Measurements from ENCODE around the gene CROCC2. TPM values are rescaled to one million over a fixed set of nuclear protein-coding genes. Genes with fewer than 3 reads are reported as not detected.

The CROCC2 gene
- total RNA-seq: not detected

DNA sequence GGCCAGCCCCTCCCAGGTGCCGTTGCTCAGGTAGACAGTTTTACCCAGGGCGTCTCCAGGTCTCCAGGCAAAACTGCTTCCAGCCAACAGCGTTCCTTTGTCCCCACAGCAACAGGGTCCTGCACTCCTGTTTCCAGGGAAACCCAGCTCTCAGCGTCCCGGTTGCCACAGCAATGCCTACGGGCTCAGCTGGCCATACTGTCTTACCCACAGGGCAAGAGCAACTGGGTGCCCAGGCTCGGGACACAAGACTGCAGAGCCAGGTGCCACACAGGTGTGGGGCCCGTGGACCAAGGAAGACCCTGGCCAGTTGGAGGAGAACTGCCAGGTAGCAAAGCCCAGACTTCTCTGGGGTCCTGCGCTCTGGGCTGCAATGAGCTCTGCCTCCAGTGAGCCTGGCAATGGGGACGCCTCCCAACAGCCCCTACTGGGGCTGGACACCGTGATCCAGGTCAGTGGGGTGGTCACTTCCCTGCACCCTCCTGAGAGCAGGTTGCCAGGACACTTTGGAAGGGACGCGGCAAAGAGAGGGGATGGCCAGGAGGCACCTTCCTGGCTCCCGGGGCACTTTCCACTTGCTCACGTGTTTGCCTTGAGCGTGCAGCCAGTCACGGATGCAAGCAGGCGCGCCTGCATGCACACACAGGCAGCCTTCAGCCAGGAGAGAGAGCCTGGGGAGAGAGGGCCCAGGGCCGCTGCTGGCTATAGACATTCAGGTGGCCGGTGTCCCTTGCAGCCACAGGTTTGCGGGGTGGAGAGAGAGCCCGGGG is at the start of gene CROCC2:
Gene CROCC2, plus strand, starts transcription at position 196 of the 770 bp plus-strand sequence. Its CDS starts 178 bp downstream, at position 374.
- no peak for ATAC-seq
- ChIA-PET POLR2A (no interaction called here), CTCF (no interaction called here)
- Mint-ChIP-seq H3K27me3 (no peaks in the 10 kb centered on the region), H3K27ac (no peak within 1 kb of the TSS), H3K36me3 (ENCODE audit: low read depth) (no peaks in the 10 kb centered on the region), H3K4me1 (ENCODE audit: low read depth) (no peaks in the 10 kb centered on the region), H3K9me3 (no peaks in the 10 kb centered on the region), H3K4me3 (no peak within 1 kb of the TSS)
- DNase-seq: no peak
- TF ChIP-seq, protein P1, sequence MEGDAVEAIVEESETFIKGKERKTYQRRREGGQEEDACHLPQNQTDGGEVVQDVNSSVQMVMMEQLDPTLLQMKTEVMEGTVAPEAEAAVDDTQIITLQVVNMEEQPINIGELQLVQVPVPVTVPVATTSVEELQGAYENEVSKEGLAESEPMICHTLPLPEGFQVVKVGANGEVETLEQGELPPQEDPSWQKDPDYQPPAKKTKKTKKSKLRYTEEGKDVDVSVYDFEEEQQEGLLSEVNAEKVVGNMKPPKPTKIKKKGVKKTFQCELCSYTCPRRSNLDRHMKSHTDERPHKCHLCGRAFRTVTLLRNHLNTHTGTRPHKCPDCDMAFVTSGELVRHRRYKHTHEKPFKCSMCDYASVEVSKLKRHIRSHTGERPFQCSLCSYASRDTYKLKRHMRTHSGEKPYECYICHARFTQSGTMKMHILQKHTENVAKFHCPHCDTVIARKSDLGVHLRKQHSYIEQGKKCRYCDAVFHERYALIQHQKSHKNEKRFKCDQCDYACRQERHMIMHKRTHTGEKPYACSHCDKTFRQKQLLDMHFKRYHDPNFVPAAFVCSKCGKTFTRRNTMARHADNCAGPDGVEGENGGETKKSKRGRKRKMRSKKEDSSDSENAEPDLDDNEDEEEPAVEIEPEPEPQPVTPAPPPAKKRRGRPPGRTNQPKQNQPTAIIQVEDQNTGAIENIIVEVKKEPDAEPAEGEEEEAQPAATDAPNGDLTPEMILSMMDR (IDR thresholded peaks at IDR 0.05): no peak
- intact Hi-C loops (cut with micrococcal nuclease): no loop called here

DNA sequence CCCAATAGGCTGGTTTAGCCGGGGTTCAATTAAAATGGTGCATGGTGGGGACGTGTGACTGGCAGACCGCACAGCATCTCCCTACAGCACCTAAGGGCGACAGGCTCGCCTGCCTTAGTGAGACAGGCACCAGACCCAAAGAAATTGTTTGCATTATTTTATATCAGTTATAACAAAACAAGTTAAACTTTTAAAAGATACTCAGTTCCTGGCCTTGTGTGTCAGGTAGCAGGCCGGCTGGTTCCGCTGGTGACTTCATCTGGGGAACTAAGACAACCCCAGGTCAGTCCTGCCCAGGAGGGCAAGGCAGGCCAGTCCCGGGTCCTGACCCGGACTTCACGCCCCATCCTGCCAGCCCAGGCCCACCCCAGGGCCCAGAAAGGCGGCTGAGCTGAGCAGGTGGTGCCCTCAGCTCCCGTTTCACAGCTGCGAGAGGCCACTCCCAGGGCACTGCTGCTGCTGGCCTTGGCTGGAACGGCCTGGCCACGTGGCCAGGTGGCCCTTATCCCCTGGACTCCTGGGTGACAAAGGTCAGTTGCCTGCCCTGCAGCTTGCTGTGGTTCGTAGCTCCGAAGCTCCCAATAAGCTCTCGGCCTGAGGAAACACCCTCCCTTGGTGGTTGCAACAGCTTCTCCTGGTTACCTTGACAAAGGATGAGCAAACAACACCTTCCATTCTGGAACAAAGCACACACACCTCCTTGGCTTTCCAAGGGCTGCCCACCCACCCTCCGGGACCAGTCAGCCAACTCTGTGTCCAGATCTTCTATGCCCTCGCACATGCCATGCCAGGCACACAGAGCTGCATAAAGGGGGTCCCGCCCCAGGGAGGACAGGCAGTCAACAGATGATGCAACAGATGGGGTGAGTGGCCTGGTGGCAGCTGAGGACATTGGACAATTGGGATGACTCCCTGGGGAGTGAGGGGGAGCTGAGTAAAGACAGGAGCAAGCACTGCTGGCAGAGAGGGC is 48.8 kb upstream of the CROCC2 start:
- POLR2A ChIA-PET: no interaction called here
- Mint-ChIP-seq H3K27ac (no peak overlapping the region), H3K9me3 (peaks cover 5% of the 10 kb centered on the region), H3K4me1 (ENCODE audit: low read depth) (no peaks in the 10 kb centered on the region), H3K27me3 (no peaks in the 10 kb centered on the region), H3K36me3 (ENCODE audit: low read depth) (no peaks in the 10 kb centered on the region), H3K4me3 (no peak overlapping the region)
- TF ChIP-seq, protein P1 (IDR thresholded peaks at IDR 0.05): no peak
- intact Hi-C loops (cut with micrococcal nuclease): no loop called here
- DNase-seq (no peak), ATAC-seq (no peak)
- CTCF ChIA-PET: no interaction called here

DNA sequence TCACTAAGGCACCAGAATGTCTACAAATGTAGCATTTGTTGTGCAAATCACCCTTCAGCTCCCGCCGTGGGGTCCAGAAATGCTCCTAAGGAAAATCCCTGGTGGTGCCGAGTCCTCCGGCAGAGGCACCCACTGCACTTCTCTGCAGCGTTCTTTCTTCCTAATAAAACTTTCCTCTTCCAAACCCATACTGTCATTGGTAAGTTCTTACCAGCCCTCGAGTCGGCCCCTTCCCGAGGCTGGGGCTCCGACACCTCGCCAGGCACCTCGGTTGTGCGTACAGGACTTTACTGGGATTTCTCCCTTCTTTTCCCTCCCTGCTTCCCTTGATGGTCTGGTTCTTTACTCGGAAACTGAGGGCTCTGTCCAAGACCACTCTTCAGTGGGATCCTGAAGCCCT is 47.8 kb upstream of the CROCC2 start:
- Mint-ChIP-seq H3K27me3 (no peaks in the 10 kb centered on the region), H3K27ac (no peak overlapping the region), H3K4me3 (no peak overlapping the region), H3K36me3 (ENCODE audit: low read depth) (no peaks in the 10 kb centered on the region), H3K4me1 (ENCODE audit: low read depth) (no peaks in the 10 kb centered on the region), H3K9me3 (peaks cover 5% of the 10 kb centered on the region)
- TF ChIP-seq, protein P1 (IDR thresholded peaks at IDR 0.05): no peak
- DNase-seq (no peak), ATAC-seq (no peak)
- ChIA-PET CTCF (no interaction called here), POLR2A (no interaction called here)
- intact Hi-C loops (cut with micrococcal nuclease): no loop called here

DNA sequence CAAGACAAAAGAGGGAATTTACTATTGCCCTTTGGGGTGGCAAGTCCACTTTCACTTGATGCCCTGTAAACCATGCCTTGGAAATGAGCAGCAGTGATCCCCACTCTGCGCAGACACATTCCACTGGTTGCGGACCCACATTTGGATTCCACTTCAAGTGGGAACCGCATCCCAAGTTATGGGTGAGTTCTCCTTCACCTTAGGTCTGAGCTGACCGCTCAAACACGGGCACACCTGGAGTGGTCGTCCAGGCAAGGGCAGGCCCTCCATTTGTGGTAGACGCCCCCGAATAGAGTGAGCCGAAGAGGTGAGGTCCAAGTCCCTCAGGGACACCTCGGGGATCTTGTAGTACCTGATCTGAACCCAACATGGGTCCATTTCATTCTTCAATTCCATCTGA is 47.3 kb upstream of the CROCC2 start:
- ChIA-PET CTCF (no interaction called here), POLR2A (no interaction called here)
- intact Hi-C loops (cut with micrococcal nuclease): no loop called here
- Mint-ChIP-seq H3K4me3 (no peak overlapping the region), H3K27ac (no peak overlapping the region), H3K27me3 (no peaks in the 10 kb centered on the region), H3K4me1 (ENCODE audit: low read depth) (no peaks in the 10 kb centered on the region), H3K36me3 (ENCODE audit: low read depth) (no peaks in the 10 kb centered on the region), H3K9me3 (peaks cover 5% of the 10 kb centered on the region)
- TF ChIP-seq, protein P1 (IDR thresholded peaks at IDR 0.05): no peak
- ATAC-seq (no peak), DNase-seq (no peak)

DNA sequence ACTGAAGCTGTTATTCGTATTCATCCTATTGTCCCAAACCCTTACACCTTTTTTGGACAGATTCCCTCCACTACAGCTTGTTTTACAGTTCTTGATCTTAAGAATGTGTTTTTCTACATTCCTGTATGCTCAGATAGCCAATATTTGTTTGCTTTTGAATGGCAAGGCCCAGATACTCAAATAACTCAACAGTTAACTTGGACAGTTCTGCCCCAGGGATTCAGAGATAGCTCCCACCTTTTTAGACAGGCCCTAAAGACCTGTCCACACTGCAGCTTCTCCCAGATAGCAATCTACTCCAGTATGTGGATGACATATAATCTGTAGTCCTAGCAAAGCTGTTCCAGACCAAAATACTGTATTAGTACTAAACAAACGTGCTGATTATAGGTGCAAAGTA is 44.6 kb upstream of the CROCC2 start:
- ATAC-seq (no peak), DNase-seq (no peak)
- H3K36me3 Mint-ChIP-seq (ENCODE audit: low read depth): no peaks in the 10 kb centered on the region
- no peak overlapping the region for H3K27ac Mint-ChIP-seq
- CTCF ChIA-PET: interaction anchor here (1.8 to 3.7 kb wide), 3 partner anchors 10 to 53 kb away, joined by 6 to 23 read pairs (median 9); no protein-coding TSS in a partner anchor
- H3K9me3 Mint-ChIP-seq: no peaks in the 10 kb centered on the region
- POLR2A ChIA-PET: no interaction called here
- H3K4me3 Mint-ChIP-seq: no peak overlapping the region
- intact Hi-C loops (cut with micrococcal nuclease): loop anchor here (5.0 kb wide), 1 partner anchor 211 kb away; no protein-coding TSS in a partner anchor
- TF ChIP-seq, protein P1 (IDR thresholded peaks at IDR 0.05): no peak
- peaks cover 4% of the 10 kb centered on the region for H3K27me3 Mint-ChIP-seq
- no peaks in the 10 kb centered on the region for H3K4me1 Mint-ChIP-seq (ENCODE audit: low read depth)
